Measurements from ENCODE around the gene RRP9. TPM values are rescaled to one million over a fixed set of nuclear protein-coding genes. Genes with fewer than 3 reads are reported as not detected.

The RRP9 gene
- total RNA-seq, 1 experiment from 2014 or later = 71.3 TPM

DNA sequence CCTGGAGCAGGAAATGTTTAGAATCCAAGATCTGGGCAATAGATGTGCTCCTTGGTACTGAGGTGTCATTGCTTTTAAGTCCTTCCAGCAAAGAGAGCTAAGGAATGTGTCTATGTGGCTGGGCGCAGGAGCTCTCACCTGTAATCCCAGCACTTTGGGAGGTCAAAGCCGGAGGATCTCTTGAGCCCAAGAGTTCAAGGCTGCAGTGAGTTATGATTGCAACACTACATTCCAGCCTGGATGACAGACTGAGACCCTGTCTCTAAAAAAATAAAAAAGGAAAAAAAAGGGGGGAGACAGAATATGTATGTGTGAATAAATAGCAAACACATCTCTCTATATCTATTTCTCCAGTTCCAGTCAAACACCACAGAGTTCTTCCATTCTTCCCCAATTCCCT is 9.2 kb upstream of the RRP9 start:
- no TSS peak for BruUV-seq (replicated peaks)
- Histone ChIP-seq H2AFZ (ENCODE audit: low read depth, low read length, poor library complexity, severe bottlenecking) (no peak overlapping the region), H3K9me2 (ENCODE audit: insufficient read depth) (no peaks in the 10 kb centered on the region), H3K36me3 (ENCODE audit: control insufficient read depth in 1 of 2, insufficient read depth in 2 of 2, low read length in 2 of 2) (no peaks in the 10 kb centered on the region), H3K4me2 (ENCODE audit: low read length) (no peak overlapping the region), H3K27ac (ENCODE audit: low read depth, low read length) (no peak overlapping the region), H3K9ac (ENCODE audit: low read length) (no peak overlapping the region), H3K4me1 (ENCODE audit: control insufficient read depth in 1 of 2, insufficient read depth in 2 of 2, low read length in 2 of 2) (no peaks in the 10 kb centered on the region), H3K79me2 (ENCODE audit: insufficient read depth, low read length) (no peaks in the 10 kb centered on the region), H4K20me1 (ENCODE audit: insufficient read depth) (no peaks in the 10 kb centered on the region), H3K27me3 (ENCODE audit: insufficient read depth, low read length) (no peaks in the 10 kb centered on the region), H3K9me3 (ENCODE audit: control insufficient read depth in 1 of 2, insufficient read depth in 1 of 2, low read depth in 1 of 2, low read length in 2 of 2) (no peaks in the 10 kb centered on the region), H3K4me3 (replicated peaks in 1 of 2; ENCODE audit: low read depth in 1 of 2, low read length in 2 of 2) (no peak overlapping the region)
- RAD21 ChIA-PET (ENCODE audit: low non-redundant PET in 1 of 2, low total read pairs in 2 of 2, uncharacterized antibody in 2 of 2, unreplicated experiment in 2 of 2) = no interaction called here
- DNase-seq (ENCODE audit: low read depth, low spot score) (no peak), ATAC-seq (no peak)
- CTCF ChIA-PET = interaction anchor here (2.2 kb wide), 1 partner anchor 22 kb away, joined by 8 read pairs; the partner anchor contains the start of gene ABHD14B
- no peak for TF ChIP-seq CBX3 (IDR thresholded peaks at IDR 0.05; ENCODE audit: low read depth)
- no peak for TF ChIP-seq EGR1 (IDR thresholded peaks at IDR 0.05; ENCODE audit: low read depth)
- intact Hi-C loops (cut with micrococcal nuclease) = no loop called here
- POLR2A ChIA-PET = no interaction called here

DNA sequence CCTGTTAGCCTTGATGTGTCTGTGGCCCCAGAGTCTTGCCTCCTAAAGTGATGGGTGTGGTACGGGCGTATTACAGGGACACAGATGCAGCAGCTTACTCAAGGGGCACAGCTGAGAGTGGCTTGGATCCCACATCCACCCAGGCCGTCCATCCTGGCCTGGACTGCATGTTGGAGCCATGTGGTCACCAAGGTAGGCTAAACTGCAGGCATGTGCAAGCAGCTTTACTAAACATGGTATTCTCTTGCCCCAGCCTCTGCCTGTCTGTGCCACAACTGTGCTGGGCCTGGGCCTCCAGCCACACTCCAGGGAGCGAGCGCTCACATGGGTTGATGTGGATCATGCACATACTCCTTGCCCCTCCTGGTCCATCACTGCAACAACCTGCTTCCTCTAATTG is 7.4 kb upstream of the RRP9 start:
- Histone ChIP-seq H3K9me2 (ENCODE audit: insufficient read depth) (no peaks in the 10 kb centered on the region), H3K4me1 (ENCODE audit: control insufficient read depth in 1 of 2, insufficient read depth in 2 of 2, low read length in 2 of 2) (no peaks in the 10 kb centered on the region), H3K27me3 (ENCODE audit: insufficient read depth, low read length) (no peaks in the 10 kb centered on the region), H3K27ac (ENCODE audit: low read depth, low read length) (no peak overlapping the region), H3K9ac (ENCODE audit: low read length) (no peak overlapping the region), H2AFZ (ENCODE audit: low read depth, low read length, poor library complexity, severe bottlenecking) (no peak overlapping the region), H3K4me3 (replicated peaks in 1 of 2; ENCODE audit: low read depth in 1 of 2, low read length in 2 of 2) (no peak overlapping the region), H4K20me1 (ENCODE audit: insufficient read depth) (no peaks in the 10 kb centered on the region), H3K36me3 (ENCODE audit: control insufficient read depth in 1 of 2, insufficient read depth in 2 of 2, low read length in 2 of 2) (no peaks in the 10 kb centered on the region), H3K79me2 (ENCODE audit: insufficient read depth, low read length) (no peaks in the 10 kb centered on the region), H3K9me3 (ENCODE audit: control insufficient read depth in 1 of 2, insufficient read depth in 1 of 2, low read depth in 1 of 2, low read length in 2 of 2) (no peaks in the 10 kb centered on the region), H3K4me2 (ENCODE audit: low read length) (no peak overlapping the region)
- ChIA-PET POLR2A (no interaction called here), RAD21 (ENCODE audit: low non-redundant PET in 1 of 2, low total read pairs in 2 of 2, uncharacterized antibody in 2 of 2, unreplicated experiment in 2 of 2) (no interaction called here), CTCF (no interaction called here)
- BruUV-seq (replicated peaks) = no TSS peak
- DNase-seq (ENCODE audit: low read depth, low spot score) (no peak), ATAC-seq (no peak)
- TF ChIP-seq FOSL1 (IDR thresholded peaks at IDR 0.05; ENCODE audit: low read depth) (no peak), SRF (IDR thresholded peaks at IDR 0.05; ENCODE audit: low read depth) (no peak)
- intact Hi-C loops (cut with micrococcal nuclease) = no loop called here
